ENCODE data around the gene B9D2.

The B9D2 gene

DNA sequence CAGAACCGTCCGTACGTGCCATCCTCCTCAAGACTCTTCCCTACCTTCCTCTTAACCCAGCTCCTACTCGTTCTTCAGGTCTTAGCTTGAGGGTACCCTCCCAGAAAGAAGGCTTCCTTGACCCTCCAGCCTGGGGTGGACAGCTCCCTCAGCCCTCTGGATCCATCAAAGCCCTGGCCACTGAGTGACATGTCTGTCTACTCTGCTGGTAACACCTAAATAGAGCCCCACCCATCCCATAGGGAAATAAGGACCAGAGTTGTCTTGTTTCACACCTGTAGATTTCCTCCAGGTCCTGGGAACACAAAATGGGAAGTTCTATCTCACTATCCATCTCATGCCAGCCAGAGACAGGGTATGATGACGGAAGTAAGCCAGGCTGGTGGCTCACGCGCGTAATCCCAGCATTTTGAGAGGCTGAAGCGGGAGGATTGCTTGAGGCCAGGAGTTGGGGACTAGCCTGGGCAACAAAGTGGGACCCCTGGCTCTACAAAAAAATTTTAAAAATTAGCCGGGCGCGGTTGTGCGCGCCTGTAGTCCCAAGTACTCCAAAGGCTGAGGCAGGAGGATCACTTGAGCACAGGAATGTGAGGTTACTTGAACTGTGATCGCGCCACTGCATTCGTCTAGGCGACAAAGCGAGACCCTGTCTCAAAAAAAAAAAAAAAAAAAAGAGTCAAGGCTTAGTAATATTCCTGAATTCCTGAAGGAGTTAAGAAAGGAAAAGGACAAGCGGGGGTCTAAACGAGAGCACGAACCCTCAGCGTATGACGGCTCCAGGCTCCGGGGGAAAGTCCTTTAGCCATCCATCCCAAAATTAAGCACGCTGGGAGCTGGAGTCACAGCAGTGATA is 54.5 kb downstream of the B9D2 start:
- TF ChIP-seq GATA1 (IDR thresholded peaks at IDR 0.05; ENCODE audit: low read depth, low read length), result no peak
- TF ChIP-seq POLR2A (IDR thresholded peaks at IDR 0.05; ENCODE audit: low read length), result no peak
- peak; percentile 50 to 65 for DNase-seq

DNA sequence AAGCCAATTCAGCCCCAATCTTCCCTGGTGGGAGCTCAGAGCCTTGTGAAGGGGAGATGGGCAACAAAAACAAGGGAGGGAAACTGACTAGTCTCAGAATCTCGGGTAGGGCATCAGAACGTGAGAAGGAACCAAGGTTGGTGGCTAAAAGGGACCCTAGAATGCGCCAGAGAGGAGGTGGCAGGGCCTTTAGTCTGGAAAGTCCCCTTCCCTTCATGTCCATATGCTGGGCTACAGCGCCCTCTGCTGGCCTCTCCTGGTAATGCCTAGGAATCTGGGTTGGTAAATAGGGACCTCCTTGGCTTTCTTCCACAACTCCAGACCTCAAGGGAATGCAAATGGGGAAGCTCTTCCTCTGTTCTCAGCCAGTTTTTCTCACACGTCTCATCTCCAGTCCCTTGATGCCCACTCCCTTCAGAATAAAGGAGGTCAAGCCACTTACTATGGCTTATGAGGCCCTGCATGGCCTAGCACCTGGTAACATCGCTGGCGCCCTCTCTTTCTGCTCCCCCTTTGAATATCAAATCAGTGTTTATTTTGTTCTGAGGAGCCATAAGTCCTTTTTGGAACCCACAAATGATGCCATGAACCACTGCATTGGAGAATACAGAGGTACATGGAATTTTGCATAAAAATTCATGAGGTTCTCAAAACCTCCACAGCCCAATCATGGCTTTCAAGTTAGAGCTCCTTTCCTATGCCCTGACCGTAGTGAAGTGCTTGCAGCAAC is 55.3 kb downstream of the B9D2 start:
- no peak for TF ChIP-seq GATA1 (IDR thresholded peaks at IDR 0.05; ENCODE audit: low read depth, low read length)
- no peak for TF ChIP-seq POLR2A (IDR thresholded peaks at IDR 0.05; ENCODE audit: low read length)

DNA sequence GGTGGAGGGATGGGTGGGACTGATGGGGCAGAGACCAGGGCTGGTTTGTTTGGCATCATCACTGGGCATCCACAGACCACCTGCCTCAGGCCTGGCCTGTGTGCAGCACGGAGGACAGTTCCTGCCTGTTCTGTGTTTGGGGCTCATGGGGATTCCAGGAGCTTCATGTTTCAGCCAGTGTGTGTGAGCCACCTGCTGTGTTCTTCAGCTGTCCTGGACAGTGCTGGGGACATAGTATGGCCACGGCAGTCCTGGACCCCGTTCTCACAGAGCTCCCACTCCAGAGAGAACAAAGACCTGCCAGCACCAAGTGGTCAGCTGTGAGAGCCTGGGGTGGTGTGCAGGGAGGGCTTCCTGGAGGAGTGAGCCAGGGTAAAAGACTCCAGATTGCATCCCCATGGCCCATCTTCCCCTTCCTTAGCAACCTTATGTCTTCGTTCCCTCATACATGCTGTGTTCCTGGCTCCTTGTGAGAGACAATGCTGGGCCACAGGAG is 55.9 kb downstream of the B9D2 start:
- no peak for DNase-seq
- TF ChIP-seq POLR2A (IDR thresholded peaks at IDR 0.05; ENCODE audit: low read length) (no peak), GATA1 (IDR thresholded peaks at IDR 0.05; ENCODE audit: low read depth, low read length) (no peak)

More for the DNA sequence above, 55.3 kb downstream of the B9D2 start:
- peak; percentile 81 to 92 for DNase-seq

DNA sequence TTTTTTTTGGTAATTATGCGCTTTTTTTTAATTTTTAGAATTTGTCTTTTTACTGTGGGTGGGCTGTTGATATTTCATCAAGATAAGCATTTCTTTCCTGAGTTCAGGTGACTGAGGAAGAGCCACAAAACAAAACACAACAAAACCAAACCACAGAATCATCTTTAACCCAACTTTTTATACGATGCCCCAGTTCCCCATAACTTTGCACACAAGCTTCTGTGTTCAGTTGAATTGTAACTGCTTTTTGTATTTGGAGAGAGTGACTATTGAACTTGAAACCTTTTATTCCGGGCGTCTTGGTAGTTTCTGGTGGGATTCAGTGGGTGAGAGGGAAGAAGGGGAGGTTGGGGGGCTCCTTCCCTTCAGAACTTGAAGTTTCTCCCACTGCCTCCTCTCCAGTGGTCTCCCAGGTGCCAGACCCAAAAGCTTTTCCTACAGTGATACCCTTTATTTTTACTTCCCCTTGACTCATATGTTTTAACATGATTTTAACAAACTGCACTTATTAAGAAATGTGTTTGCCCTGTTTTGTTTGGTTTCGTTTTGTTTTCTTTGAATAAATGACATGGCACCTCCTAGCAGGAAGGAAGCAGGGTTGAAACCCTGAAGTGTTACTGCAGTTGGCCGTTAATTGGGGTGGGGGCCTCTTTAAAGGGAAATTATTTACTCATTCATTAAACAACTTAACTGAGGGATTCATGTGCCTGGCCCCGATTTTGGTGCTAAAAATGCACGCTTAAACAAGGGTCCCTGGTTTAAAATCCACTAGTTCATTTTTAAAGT is 56.7 kb downstream of the B9D2 start:
- DNase-seq, result no peak
- no peak for TF ChIP-seq POLR2A (IDR thresholded peaks at IDR 0.05; ENCODE audit: low read length)
- TF ChIP-seq GATA1 (IDR thresholded peaks at IDR 0.05; ENCODE audit: low read depth, low read length), result no peak

DNA sequence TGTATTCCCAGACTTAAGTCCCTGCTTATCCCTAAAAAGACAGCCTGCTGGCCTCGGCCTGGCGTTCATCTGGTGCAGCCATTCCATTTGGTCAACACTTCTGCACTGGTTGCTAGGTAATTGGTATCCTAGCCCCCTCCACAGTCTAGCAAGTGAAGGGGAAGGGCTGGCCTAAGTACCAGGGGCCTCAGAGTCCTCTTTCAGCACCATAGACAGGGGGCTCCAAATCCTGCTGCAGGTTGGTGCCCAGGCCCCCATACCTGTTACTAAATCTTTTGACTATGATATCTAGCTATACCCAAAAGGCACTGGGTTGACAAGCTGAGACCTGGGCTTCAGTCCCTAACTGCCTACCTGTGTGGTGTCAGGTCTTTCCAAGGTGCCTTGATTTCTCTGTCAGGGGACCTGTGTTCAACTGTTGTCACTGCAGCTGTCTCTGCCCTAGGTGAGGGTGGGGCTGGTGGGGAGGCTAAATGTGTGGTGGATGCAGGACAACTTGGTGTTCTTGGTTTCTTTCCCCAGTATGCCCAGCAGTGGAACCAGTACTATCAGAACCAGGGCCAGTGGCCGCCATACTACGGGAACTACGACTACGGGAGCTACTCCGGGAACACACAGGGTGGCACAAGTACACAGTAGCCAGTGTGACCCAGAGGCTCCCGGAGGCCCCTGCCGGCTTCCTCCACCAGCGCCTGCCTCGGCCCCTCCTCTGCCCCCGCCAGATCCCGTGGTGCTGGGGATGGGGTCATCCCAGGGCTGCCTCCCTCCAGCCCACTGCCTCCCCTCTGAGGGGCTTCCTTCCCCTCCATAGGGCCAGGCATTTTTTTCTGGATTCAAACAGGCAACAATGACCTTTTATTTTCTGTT is 57.8 kb downstream of the B9D2 start:
- TF ChIP-seq GATA1 (IDR thresholded peaks at IDR 0.05; ENCODE audit: low read depth, low read length) (no peak), POLR2A (IDR thresholded peaks at IDR 0.05; ENCODE audit: low read length) (no peak)
- DNase-seq, result no peak

DNA sequence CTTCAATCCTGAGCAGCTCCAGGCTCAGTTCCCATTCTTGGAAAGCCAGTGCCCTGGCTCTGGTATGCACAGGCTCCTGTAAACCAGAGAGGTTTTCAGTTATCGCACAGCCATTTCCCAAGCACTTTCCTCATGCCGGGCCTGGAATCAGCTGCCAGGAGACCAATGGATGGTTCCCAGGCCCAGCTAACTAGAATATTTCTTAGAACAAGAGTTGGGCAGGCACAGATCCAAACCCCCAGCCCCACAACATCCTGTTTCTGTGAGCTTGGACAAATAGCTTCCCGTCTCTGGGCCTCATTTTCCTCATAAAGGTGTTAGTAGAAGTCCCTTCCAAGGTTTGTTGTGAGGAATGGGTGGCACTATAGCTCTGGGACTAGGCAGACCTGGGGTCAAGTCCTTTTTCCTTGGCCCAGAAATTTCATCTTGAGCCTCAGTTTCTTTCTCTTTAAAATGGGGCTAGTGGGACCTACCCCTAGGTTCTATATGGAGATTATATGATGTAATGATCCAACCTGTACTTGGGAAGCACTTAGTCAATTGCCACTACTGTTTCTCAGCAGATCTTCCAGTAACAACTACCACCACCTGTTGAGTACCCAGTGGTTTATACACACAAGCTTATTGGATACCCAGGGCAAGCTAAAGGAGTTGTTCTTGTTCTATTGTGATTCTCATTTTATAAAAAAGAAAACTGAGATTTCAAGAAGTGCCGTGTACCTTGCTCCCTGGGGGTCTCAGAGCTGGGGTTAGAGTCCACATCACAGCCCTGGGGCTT is 59.1 kb downstream of the B9D2 start:
- no peak for DNase-seq
- TF ChIP-seq POLR2A (IDR thresholded peaks at IDR 0.05; ENCODE audit: low read length) (no peak), GATA1 (IDR thresholded peaks at IDR 0.05; ENCODE audit: low read depth, low read length) (no peak)
